Hepatocyte (in vitro differentiated cells): ENCODE data around the gene SURF2.

ENCODE experiments used
- CTCF ChIP-seq: fragments of 200-600 bp; sonication (generic); IDR thresholded peaks from 2 replicates; pipeline ENCODE4 v1.5.1; 2016; ENCODE audit warnings: antibody characterized with exemption, mild to moderate bottlenecking; ENCODE audit not compliant: poor library complexity
- EZH2 ChIP-seq: fragments of 200-600 bp; sonication (generic); IDR thresholded peaks from 2 replicates; pipeline ENCODE4 v1.6.1; 2016; ENCODE audit warnings: antibody characterized with exemption, mild to moderate bottlenecking, borderline replicate concordance
- EZH2phosphoT487 ChIP-seq: fragments of 200-600 bp; sonication (generic); IDR thresholded peaks from one replicate; pipeline ENCODE4 v1.6.1; 2018; ENCODE audit warnings: antibody characterized with exemption, mild to moderate bottlenecking, low read depth, moderate library complexity; ENCODE audit not compliant: unreplicated experiment, severe bottlenecking

DNA sequence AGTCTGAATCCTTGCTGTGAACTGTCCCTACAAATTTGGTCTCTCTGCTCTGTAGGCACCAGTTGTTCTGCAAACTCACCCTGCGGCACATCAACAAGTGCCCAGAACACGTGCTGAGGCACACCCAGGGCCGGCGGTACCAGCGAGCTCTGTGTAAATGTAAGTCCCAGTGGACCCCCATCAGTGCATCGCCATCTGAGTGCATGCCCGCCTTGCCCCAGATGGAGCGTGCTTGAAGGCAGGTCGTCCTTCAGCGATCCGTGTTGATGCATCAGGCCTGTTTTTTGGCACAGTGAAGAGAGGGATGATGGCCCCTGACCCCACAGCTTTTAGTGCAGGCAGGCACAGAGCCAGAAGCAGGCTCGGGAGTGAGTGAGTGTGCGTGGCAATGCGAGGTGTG lies 1.3 kb downstream of the SURF2 start:
- TF ChIP-seq CTCF (no peak), EZH2phosphoT487 (no peak), EZH2 (no peak)
